T-cell (primary cell): ENCODE data around the gene KRT26. TPM values are rescaled to one million over a fixed set of nuclear protein-coding genes. Genes with fewer than 3 reads are reported as not detected.

Source experiments
- ATAC-seq, 4 experiments: fragments of 200-7000 bp in 3 of 4; fragments of 150-1000 bp in 1 of 4; cut with Tn5 transposase; replicated peaks in 1 of 4; 1 replicate in 3 of 4; 2 replicates in 1 of 4; pipeline ENCODE4 v1.10.0; 2021; ENCODE audit warnings: moderate library complexity in 3 of 4, mild to moderate bottlenecking in 2 of 4, moderate number of reproducible peaks in 1 of 4
- CTCF ChIA-PET, 2 donors: fragments of 300-600 bp; sonication (Branson Sonifier 250); formaldehyde crosslinking; loops; one replicate each; lab custom pipeline; 2022; ENCODE audit warnings: antibody characterized with exemption in 2 of 2; lab: Charles Lee
- POLR2A ChIA-PET, 2 donors: fragments of 300-600 bp; sonication (Branson Sonifier 250); formaldehyde crosslinking; loops; one replicate each; lab custom pipeline; 2022; ENCODE audit warnings: antibody characterized with exemption in 2 of 2; lab: Charles Lee
- DNase-seq, 35 experiments: peaks; one replicate each; pipeline versions ENCODE4 v3.0.0 to v3.0.0-alpha.2; 2013 to 2023
- H3K27ac ChIP-seq: one replicate; pipeline ENCODE4 v1.5.1; 2013; ENCODE audit warnings: low read length
- H3K27me3 ChIP-seq, 2 experiments: replicated peaks in 1 of 2; 1 replicate in 1 of 2; 2 replicates in 1 of 2; pipeline versions ENCODE4 v1.6.1 to v1.7.0; 2013; ENCODE audit warnings: low read length in 1 of 2, mixed read lengths in 1 of 2; ENCODE audit not compliant: control insufficient read depth in 2 of 2, insufficient read depth in 2 of 2; ENCODE audit errors: extremely low read depth in 1 of 2
- H3K36me3 ChIP-seq, 2 donors: 1 replicate in 1 of 2; 2 replicates in 1 of 2; pipeline versions ENCODE4 v1.6.1 to v1.7.0; 2013; ENCODE audit warnings: low read length in 1 of 2; ENCODE audit not compliant: control insufficient read depth in 2 of 2, insufficient read depth in 1 of 2; ENCODE audit errors: extremely low read depth in 1 of 2
- H3K4me1 ChIP-seq, 2 experiments: 1 replicate in 1 of 2; 2 replicates in 1 of 2; pipeline versions ENCODE4 v1.6.1 to v1.7.0; 2013; ENCODE audit warnings: low read length in 2 of 2, mixed read lengths in 1 of 2; ENCODE audit not compliant: insufficient read depth in 2 of 2, control insufficient read depth in 1 of 2; ENCODE audit errors: extremely low read depth in 1 of 2
- H3K4me3 ChIP-seq, 2 donors: 1 replicate in 1 of 2; 2 replicates in 1 of 2; pipeline versions ENCODE4 v1.5.1 to v1.7.0; 2013; ENCODE audit warnings: mild to moderate bottlenecking in 2 of 2, low read length in 1 of 2, moderate library complexity in 1 of 2; ENCODE audit not compliant: control insufficient read depth in 1 of 2; ENCODE audit errors: extremely low read depth in 1 of 2
- H3K9me3 ChIP-seq: 2 replicates; pipeline ENCODE4 v1.7.0; 2013
- H3K27ac Mint-ChIP-seq, 2 donors: one replicate each; pipeline ENCODE4 v1.8.0; 2020 to 2021; ENCODE audit warnings: mild to moderate bottlenecking in 2 of 2, mixed read lengths in 2 of 2
- H3K27me3 Mint-ChIP-seq, 2 donors: one replicate each; pipeline ENCODE4 v1.8.0; 2021 to 2022; ENCODE audit warnings: mixed read lengths in 2 of 2
- H3K36me3 Mint-ChIP-seq: one replicate; pipeline ENCODE4 v1.8.0; 2021; ENCODE audit warnings: mixed read lengths
- H3K4me1 Mint-ChIP-seq, 3 donors: one replicate each; pipeline ENCODE4 v1.8.0; 2020 to 2022; ENCODE audit warnings: mixed read lengths in 3 of 3, mild to moderate bottlenecking in 1 of 3
- H3K4me3 Mint-ChIP-seq, 3 donors: one replicate each; pipeline ENCODE4 v1.8.0; 2020 to 2022; ENCODE audit warnings: mild to moderate bottlenecking in 3 of 3, mixed read lengths in 3 of 3, moderate library complexity in 3 of 3
- H3K9me3 Mint-ChIP-seq, 3 donors: one replicate each; pipeline ENCODE4 v1.8.0; 2020 to 2022; ENCODE audit warnings: mixed read lengths in 3 of 3
- WGBS: methylation state at CpG from one replicate; pipeline ENCODE4 v1.1.5; 2013; ENCODE audit warnings: missing lambda C conversion rate; ENCODE audit not compliant: insufficient coverage; 5-methylcytosine and 5-hydroxymethylcytosine counted together
- total RNA-seq, 35 experiments: library from RNA in 6 of 35; stranded (reverse) in 6 of 35; fragments of 120-200 nt in 1 of 35; gene quantifications; one replicate each; pipeline versions ENCODE4 v1.2.1 to v1.2.4 and lab custom pipeline; 2013 to 2026

KRT26 gene
- total RNA-seq, 5 donors from 2014 or later (not counting 1 experiment from before 2014, with no cell fraction given) = not detected

DNA sequence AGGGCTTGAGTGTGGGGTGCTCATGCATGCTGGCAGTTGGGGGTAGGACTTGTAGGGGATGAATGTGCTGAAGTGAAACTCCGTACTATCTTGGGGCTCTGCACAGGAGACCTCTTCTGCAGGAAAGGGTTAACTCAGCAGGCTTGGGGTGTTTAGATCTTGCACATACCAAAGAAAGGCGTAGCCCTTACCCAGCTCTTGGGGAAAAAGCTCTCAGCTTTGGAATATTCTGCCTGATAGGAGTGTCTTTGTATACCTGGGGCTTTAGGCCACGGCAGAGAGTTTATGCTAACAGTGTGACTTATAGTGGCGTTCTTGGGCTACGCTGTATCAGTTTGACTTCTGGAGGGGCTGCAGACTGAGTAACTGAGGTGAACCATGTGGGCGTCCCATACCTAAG, 38.0 kb downstream of the KRT26 start:
- H3K9me3 ChIP-seq = no peaks in the 10 kb centered on the region
- peaks cover 13 to 14% of the 10 kb centered on the region in 2 experiments for H3K27me3 ChIP-seq
- WGBS = 90% methylated on average over 3 of the region's 6 CpGs
- ChIA-PET POLR2A (no interaction called here), CTCF (no interaction called here)
- H3K27ac Mint-ChIP-seq = no peak overlapping the region
- H3K9me3 Mint-ChIP-seq = no peaks in the 10 kb centered on the region
- DNase-seq (no peak), ATAC-seq (no peak)
- no peaks in the 10 kb centered on the region for H3K36me3 Mint-ChIP-seq
- H3K4me3 Mint-ChIP-seq = no peak overlapping the region
- H3K4me1 Mint-ChIP-seq = no peaks in the 10 kb centered on the region
- H3K27ac ChIP-seq = no peak overlapping the region
- no peaks in the 10 kb centered on the region for H3K4me1 ChIP-seq
- H3K36me3 ChIP-seq = no peaks in the 10 kb centered on the region
- no peak overlapping the region for H3K4me3 ChIP-seq
- H3K27me3 Mint-ChIP-seq = peaks cover 19 to 30% of the 10 kb centered on the region in 2 donors

- Histone ChIP-seq H3K27ac (no peak overlapping the region), H3K27me3 (peaks cover 10 to 13% of the 10 kb centered on the region in 2 experiments), H3K36me3 (no peaks in the 10 kb centered on the region), H3K4me3 (no peak overlapping the region), H3K9me3 (no peaks in the 10 kb centered on the region), H3K4me1 (no peaks in the 10 kb centered on the region)
- ChIA-PET POLR2A (interaction anchor here (0.6 kb wide), 2 partner anchors 590 to 687 kb away, joined by 5 to 8 read pairs; partner anchors contain the start of gene CASC3 (in 1 of the 2)), CTCF (interaction anchor here in 1 of 2 donors (0.6 kb wide), 1 partner anchor 106 kb away, joined by 3 read pairs; no protein-coding TSS in a partner anchor)
- H3K27ac Mint-ChIP-seq = no peak overlapping the region
- no peaks in the 10 kb centered on the region for H3K9me3 Mint-ChIP-seq
- H3K4me3 Mint-ChIP-seq = no peak overlapping the region
- ATAC-seq (no peak), DNase-seq (no peak)
- H3K27me3 Mint-ChIP-seq = peaks cover 17 to 20% of the 10 kb centered on the region in 2 donors
- H3K36me3 Mint-ChIP-seq = no peaks in the 10 kb centered on the region
- 80% methylated on average over 1 of the region's 1 CpG for WGBS
- H3K4me1 Mint-ChIP-seq = no peaks in the 10 kb centered on the region
Observed at GRCh38 chr17:40730970-40731369, 41.0 kb downstream of the KRT26 start.

- Mint-ChIP-seq H3K36me3 (no peaks in the 10 kb centered on the region), H3K27me3 (peaks cover 21 to 26% of the 10 kb centered on the region in 2 donors), H3K4me3 (no peak overlapping the region), H3K27ac (no peak overlapping the region), H3K4me1 (no peaks in the 10 kb centered on the region), H3K9me3 (no peaks in the 10 kb centered on the region)
- no peak for ATAC-seq
- H3K36me3 ChIP-seq = no peaks in the 10 kb centered on the region
- ChIA-PET CTCF (interaction anchor here (0.6 to 1.1 kb wide), 3 partner anchors 33 to 330 kb away, joined by 3 to 4 read pairs (median 3); no protein-coding TSS in a partner anchor), POLR2A (no interaction called here)
- H3K27me3 ChIP-seq = peaks cover 6 to 12% of the 10 kb centered on the region in 2 experiments
- H3K9me3 ChIP-seq = no peaks in the 10 kb centered on the region
- no peak for DNase-seq
- H3K4me1 ChIP-seq = no peaks in the 10 kb centered on the region
- WGBS = no CpG with 5 or more reads among the region's 8 CpGs
- H3K27ac ChIP-seq = no peak overlapping the region
- H3K4me3 ChIP-seq = no peak overlapping the region
Observed at GRCh38 chr17:40727447-40728231, 44.4 kb downstream of the KRT26 start.

- Mint-ChIP-seq H3K27me3 (peaks cover 21 to 25% of the 10 kb centered on the region in 2 donors), H3K9me3 (no peaks in the 10 kb centered on the region), H3K36me3 (no peaks in the 10 kb centered on the region), H3K4me1 (no peaks in the 10 kb centered on the region), H3K27ac (no peak overlapping the region), H3K4me3 (no peak overlapping the region)
- CTCF ChIA-PET = interaction anchor here (0.6 to 1.1 kb wide), 3 partner anchors 33 to 329 kb away, joined by 3 to 4 read pairs (median 3); no protein-coding TSS in a partner anchor
- Histone ChIP-seq H3K9me3 (no peaks in the 10 kb centered on the region), H3K27ac (no peak overlapping the region), H3K4me3 (no peak overlapping the region), H3K36me3 (no peaks in the 10 kb centered on the region), H3K27me3 (peaks cover 6 to 10% of the 10 kb centered on the region in 2 experiments), H3K4me1 (no peaks in the 10 kb centered on the region)
- no CpG with 5 or more reads among the region's 2 CpGs for WGBS
- POLR2A ChIA-PET = no interaction called here
- DNase-seq (peak in 1 of 35 experiments; percentile 36), ATAC-seq (peak in 3 of 4 experiments; percentile 41 to 55 (median 50))
Observed at GRCh38 chr17:40726919-40727318, 45.1 kb downstream of the KRT26 start.

- H3K4me1 ChIP-seq = no peaks in the 10 kb centered on the region
- DNase-seq (no peak), ATAC-seq (no peak)
- H3K36me3 ChIP-seq = no peaks in the 10 kb centered on the region
- H3K27me3 ChIP-seq = peaks cover 3 to 14% of the 10 kb centered on the region in 2 experiments
- POLR2A ChIA-PET = no interaction called here
- WGBS = 100% methylated on average over 1 of the region's 1 CpG
- CTCF ChIA-PET = no interaction called here
- H3K9me3 ChIP-seq = no peaks in the 10 kb centered on the region
- no peak overlapping the region for H3K27ac Mint-ChIP-seq
- no peaks in the 10 kb centered on the region for H3K9me3 Mint-ChIP-seq
- no peak overlapping the region for H3K27ac ChIP-seq
- no peak overlapping the region for H3K4me3 ChIP-seq
- no peak overlapping the region for H3K4me3 Mint-ChIP-seq
- H3K36me3 Mint-ChIP-seq = no peaks in the 10 kb centered on the region
- H3K4me1 Mint-ChIP-seq = no peaks in the 10 kb centered on the region
- peaks cover 12 to 25% of the 10 kb centered on the region in 2 donors for H3K27me3 Mint-ChIP-seq
Observed at GRCh38 chr17:40724656-40725055, 47.3 kb downstream of the KRT26 start.

GRCh38 chr17:40722241-40722640, 49.8 kb downstream of the KRT26 start:
- no peaks in the 10 kb centered on the region for H3K9me3 ChIP-seq
- no peak overlapping the region for H3K27ac ChIP-seq
- WGBS = no CpG with 5 or more reads among the region's 1 CpG

More at GRCh38 chr17:40722241-40722640, 49.8 kb downstream of the KRT26 start:
- ATAC-seq = no peak
- H3K36me3 Mint-ChIP-seq = no peaks in the 10 kb centered on the region
- CTCF ChIA-PET = no interaction called here
- no peaks in the 10 kb centered on the region for H3K9me3 Mint-ChIP-seq
- H3K4me1 ChIP-seq = no peaks in the 10 kb centered on the region
- no peaks in the 10 kb centered on the region for H3K36me3 ChIP-seq
- H3K4me3 ChIP-seq = no peak overlapping the region
- POLR2A ChIA-PET = no interaction called here
- no peak for DNase-seq
- H3K4me3 Mint-ChIP-seq = no peak overlapping the region
- H3K27me3 ChIP-seq = peaks cover 3 to 17% of the 10 kb centered on the region in 2 experiments
- no peak overlapping the region for H3K27ac Mint-ChIP-seq
- H3K4me1 Mint-ChIP-seq = no peaks in the 10 kb centered on the region
- H3K27me3 Mint-ChIP-seq = peaks cover 15 to 31% of the 10 kb centered on the region in 2 donors
